Measurements from ENCODE around the gene PWP2.
"Not testable (repeated sequence)": the region's sequence is repeated elsewhere in the genome, so short reads cannot be mapped to it uniquely, and the experiment has no call there.

DNA sequence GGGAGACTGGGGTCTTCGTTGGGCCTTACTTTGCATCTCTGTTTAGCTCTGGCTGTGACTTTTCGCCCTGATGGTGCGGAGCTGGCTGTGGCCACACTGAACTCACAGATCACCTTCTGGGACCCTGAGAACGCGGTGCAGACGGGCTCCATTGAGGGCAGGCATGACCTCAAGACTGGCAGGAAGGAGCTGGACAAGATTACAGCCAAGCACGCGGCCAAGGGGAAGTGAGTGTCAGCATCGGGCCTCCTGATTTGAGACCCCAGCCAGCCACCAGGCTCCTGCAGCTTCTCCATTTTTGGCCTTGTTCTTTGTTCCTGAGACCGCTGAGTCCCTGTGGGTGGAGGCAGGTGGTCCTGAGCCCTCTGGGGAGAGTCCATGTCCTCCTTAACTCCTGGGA lies 14.9 kb downstream of the PWP2 start:
- TF ChIP-seq, protein P1, sequence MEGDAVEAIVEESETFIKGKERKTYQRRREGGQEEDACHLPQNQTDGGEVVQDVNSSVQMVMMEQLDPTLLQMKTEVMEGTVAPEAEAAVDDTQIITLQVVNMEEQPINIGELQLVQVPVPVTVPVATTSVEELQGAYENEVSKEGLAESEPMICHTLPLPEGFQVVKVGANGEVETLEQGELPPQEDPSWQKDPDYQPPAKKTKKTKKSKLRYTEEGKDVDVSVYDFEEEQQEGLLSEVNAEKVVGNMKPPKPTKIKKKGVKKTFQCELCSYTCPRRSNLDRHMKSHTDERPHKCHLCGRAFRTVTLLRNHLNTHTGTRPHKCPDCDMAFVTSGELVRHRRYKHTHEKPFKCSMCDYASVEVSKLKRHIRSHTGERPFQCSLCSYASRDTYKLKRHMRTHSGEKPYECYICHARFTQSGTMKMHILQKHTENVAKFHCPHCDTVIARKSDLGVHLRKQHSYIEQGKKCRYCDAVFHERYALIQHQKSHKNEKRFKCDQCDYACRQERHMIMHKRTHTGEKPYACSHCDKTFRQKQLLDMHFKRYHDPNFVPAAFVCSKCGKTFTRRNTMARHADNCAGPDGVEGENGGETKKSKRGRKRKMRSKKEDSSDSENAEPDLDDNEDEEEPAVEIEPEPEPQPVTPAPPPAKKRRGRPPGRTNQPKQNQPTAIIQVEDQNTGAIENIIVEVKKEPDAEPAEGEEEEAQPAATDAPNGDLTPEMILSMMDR (IDR thresholded peaks at IDR 0.05; ENCODE audit: low read depth, low read length, poor library complexity, severe bottlenecking), result not testable (repeated sequence)
- TF ChIP-seq EZH2phosphoT487 (IDR thresholded peaks at IDR 0.05; ENCODE audit: borderline replicate concordance, low read length), result not testable (repeated sequence)

Measured in DOHH2 (cell line).